Fibroblast of lung (primary cell): ENCODE data around the gene CORIN. TPM values are rescaled to one million over a fixed set of nuclear protein-coding genes. Genes with fewer than 3 reads are reported as not detected.

ENCODE experiments used
- DNase-seq, 2 donors: peaks; one replicate each; pipeline versions ENCODE4 v3.0.0 to v3.0.0-alpha.2; 2010; ENCODE audit warnings: low read depth in 2 of 2
- H2AFZ ChIP-seq: 2 replicates; pipeline ENCODE4 v1.5.1; 2012; ENCODE audit warnings: low read length, control low read depth, inconsistent platforms
- H3K27ac ChIP-seq: 2 replicates; pipeline ENCODE4 v1.5.1; 2011; ENCODE audit warnings: low read length, control low read depth; ENCODE audit not compliant: insufficient read depth
- H3K27me3 ChIP-seq: 2 replicates; pipeline ENCODE4 v1.5.1; 2011; ENCODE audit warnings: mild to moderate bottlenecking, low read length; ENCODE audit not compliant: control insufficient read depth, insufficient read depth
- H3K36me3 ChIP-seq: 2 replicates; pipeline ENCODE4 v1.5.1; 2011; ENCODE audit warnings: low read length; ENCODE audit not compliant: control insufficient read depth, insufficient read depth
- H3K4me1 ChIP-seq: 2 replicates; pipeline ENCODE4 v1.5.1; 2011; ENCODE audit warnings: low read length; ENCODE audit not compliant: control insufficient read depth, insufficient read depth; ENCODE audit errors: extremely low read depth
- H3K4me2 ChIP-seq: 2 replicates; pipeline ENCODE4 v1.5.1; 2011; ENCODE audit warnings: low read length, control low read depth; ENCODE audit not compliant: insufficient read depth; ENCODE audit errors: extremely low read depth
- H3K4me3 ChIP-seq, 4 experiments: fragments of 200-600 bp in 1 of 4; sonication (generic) in 1 of 4; replicated peaks in 1 of 4; 2 replicates each; pipeline ENCODE4 v1.5.1; 2011 to 2016; ENCODE audit warnings: low read length in 4 of 4, low read depth in 3 of 4, mild to moderate bottlenecking in 3 of 4, control low read depth in 2 of 4, inconsistent platforms in 1 of 4, mixed read lengths in 1 of 4; ENCODE audit not compliant: insufficient read depth in 1 of 4; ENCODE audit errors: control extremely low read depth in 1 of 4
- H3K79me2 ChIP-seq: 2 replicates; pipeline ENCODE4 v1.5.1; 2012; ENCODE audit warnings: mild to moderate bottlenecking, low read length, inconsistent platforms; ENCODE audit not compliant: control insufficient read depth, insufficient read depth
- H3K9ac ChIP-seq: 2 replicates; pipeline ENCODE4 v1.5.1; 2011; ENCODE audit warnings: mild to moderate bottlenecking, low read length, control low read depth; ENCODE audit not compliant: insufficient read depth
- H3K9me3 ChIP-seq: 2 replicates; pipeline ENCODE4 v1.5.1; 2012; ENCODE audit warnings: low read depth, low read length; ENCODE audit not compliant: control insufficient read depth, insufficient read depth
- H4K20me1 ChIP-seq: 2 replicates; pipeline ENCODE4 v1.5.1; 2011; ENCODE audit warnings: low read length; ENCODE audit not compliant: control insufficient read depth, insufficient read depth; ENCODE audit errors: extremely low read depth
- CTCF ChIP-seq, 2 donors: IDR thresholded peaks in 1 of 2; conservative IDR thresholded peaks in 1 of 2; 1 replicate in 1 of 2; 2 replicates in 1 of 2; pipeline ENCODE4 v1.5.1; 2011 to 2012; ENCODE audit warnings: low read length in 2 of 2, control low read depth in 1 of 2, inconsistent platforms in 1 of 2, low read depth in 1 of 2, mild to moderate bottlenecking in 1 of 2
- EZH2 ChIP-seq: IDR thresholded peaks from 2 replicates; pipeline ENCODE4 v1.5.1; 2012; ENCODE audit warnings: low read length, control low read depth, mild to moderate bottlenecking; ENCODE audit errors: missing control alignments
- polyA plus RNA-seq, 2 donors: library from polyadenylated mRNA; depleted of rRNA in 1 of 2; stranded (reverse) in 1 of 2; unstranded in 1 of 2; fragments of >200 nt; gene quantifications; 2 replicates each; pipeline ENCODE4 v1.2.1, GENCODE V29; 2011 to 2012; ENCODE audit warnings: missing spikeins in 1 of 2
- total RNA-seq: library from RNA; depleted of rRNA; stranded (reverse); fragments of >200 nt; gene quantifications from 2 replicates; pipeline ENCODE4 v1.2.1, GENCODE V29; 2014

The CORIN gene
- total and polyA plus RNA-seq, 2 donors (not counting 1 experiment from before 2014, with no cell fraction given): 1.5 to 22.2 TPM

- H3K9me3 ChIP-seq: no peaks in the 10 kb centered on the region
- no peak overlapping the region for H3K27ac ChIP-seq
- TF ChIP-seq EZH2: no peak
- H4K20me1 ChIP-seq: no peaks in the 10 kb centered on the region
- H3K9ac ChIP-seq: no peak overlapping the region
- H2AFZ ChIP-seq: no peak overlapping the region
- H3K79me2 ChIP-seq: no peaks in the 10 kb centered on the region
- peak; percentile 30 to 70 for DNase-seq
- H3K4me2 ChIP-seq: no peak overlapping the region
- H3K4me3 ChIP-seq: no peak overlapping the region
- no peaks in the 10 kb centered on the region for H3K36me3 ChIP-seq
- no peaks in the 10 kb centered on the region for H3K27me3 ChIP-seq
- no peaks in the 10 kb centered on the region for H3K4me1 ChIP-seq
Measured at GRCh38 chr4:47650584-47651130, 187.2 kb downstream of the CORIN start.

DNA sequence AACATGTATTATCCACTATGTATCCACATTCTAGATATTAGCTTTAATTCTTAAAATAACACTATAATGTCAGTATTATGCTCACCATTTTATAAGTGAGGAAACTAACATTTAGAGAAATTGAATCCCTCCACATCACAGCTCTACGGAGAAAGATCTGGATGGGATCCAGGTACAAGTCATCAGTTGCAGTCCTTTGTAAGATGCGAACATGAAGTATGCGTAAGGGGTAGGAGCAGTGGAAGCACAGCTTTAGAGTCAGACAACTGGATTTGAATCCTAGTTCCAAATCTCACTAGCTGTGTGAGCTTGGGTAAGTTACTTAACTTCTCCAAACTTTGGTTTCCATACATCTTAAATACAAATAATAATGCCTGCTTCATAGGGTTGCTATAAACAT, 190.3 kb downstream of the CORIN start:
- Histone ChIP-seq H3K4me2 (no peak overlapping the region), H4K20me1 (no peaks in the 10 kb centered on the region), H3K36me3 (no peaks in the 10 kb centered on the region), H3K9me3 (no peaks in the 10 kb centered on the region), H3K79me2 (no peaks in the 10 kb centered on the region), H3K4me3 (no peak overlapping the region), H3K27me3 (no peaks in the 10 kb centered on the region), H2AFZ (no peak overlapping the region), H3K9ac (no peak overlapping the region), H3K27ac (no peak overlapping the region), H3K4me1 (no peaks in the 10 kb centered on the region)
- TF ChIP-seq EZH2 (no peak), CTCF (conservative IDR thresholded peaks at IDR 0.05 in 1 of 2, IDR thresholded peaks at IDR 0.05 in 1 of 2; ENCODE audit: low read depth in 1 of 2, low read length in 2 of 2) (no peak)
- DNase-seq: no peak

GRCh38 chr4:47647029-47647428, 190.8 kb downstream of the CORIN start:
- Histone ChIP-seq H3K4me2 (no peak overlapping the region), H3K79me2 (no peaks in the 10 kb centered on the region), H2AFZ (no peak overlapping the region), H3K27me3 (no peaks in the 10 kb centered on the region), H3K9me3 (no peaks in the 10 kb centered on the region), H3K36me3 (no peaks in the 10 kb centered on the region), H3K4me3 (no peak overlapping the region), H3K4me1 (no peaks in the 10 kb centered on the region), H3K9ac (no peak overlapping the region), H4K20me1 (no peaks in the 10 kb centered on the region), H3K27ac (no peak overlapping the region)
- no peak for DNase-seq
- TF ChIP-seq EZH2: no peak

DNA sequence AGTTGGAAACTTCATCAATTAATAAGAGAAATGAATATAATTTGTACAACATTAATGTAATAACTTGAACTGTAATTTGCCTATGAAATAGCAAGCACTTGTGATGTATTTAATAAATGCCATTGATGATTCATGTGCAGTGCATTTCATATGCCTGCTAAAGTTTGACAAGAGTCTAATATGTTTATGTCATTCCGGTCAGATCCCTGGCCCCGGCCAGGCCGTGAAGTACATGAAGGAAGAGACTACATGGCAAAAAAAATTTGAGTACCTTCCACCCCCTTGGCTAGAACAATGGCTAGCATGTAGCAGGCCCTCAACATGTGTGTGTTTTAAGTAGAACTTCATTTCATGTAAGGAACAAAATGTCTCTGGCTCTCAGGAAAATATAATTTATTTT, 191.5 kb downstream of the CORIN start:
- Histone ChIP-seq H3K4me3 (no peak overlapping the region), H3K9me3 (no peaks in the 10 kb centered on the region), H3K9ac (no peak overlapping the region), H3K36me3 (no peaks in the 10 kb centered on the region), H2AFZ (no peak overlapping the region), H3K27ac (no peak overlapping the region), H3K4me1 (no peaks in the 10 kb centered on the region), H4K20me1 (no peaks in the 10 kb centered on the region), H3K4me2 (no peak overlapping the region), H3K27me3 (no peaks in the 10 kb centered on the region), H3K79me2 (no peaks in the 10 kb centered on the region)
- TF ChIP-seq CTCF (conservative IDR thresholded peaks at IDR 0.05 in 1 of 2, IDR thresholded peaks at IDR 0.05 in 1 of 2; ENCODE audit: low read depth in 1 of 2, low read length in 2 of 2) (no peak), EZH2 (no peak)
- peak in 1 of 2 donors; percentile 10 for DNase-seq
